ENCODE data around the gene RILPL2. TPM values are rescaled to one million over a fixed set of nuclear protein-coding genes. Genes with fewer than 3 reads are reported as not detected.

RILPL2 gene
- total and polyA plus RNA-seq, 9 of the 15 experiments (the other 6 are each of a cell fraction or from before 2014, with no cell fraction given) = 0.61 to 5.8 (median 4.3) TPM

DNA sequence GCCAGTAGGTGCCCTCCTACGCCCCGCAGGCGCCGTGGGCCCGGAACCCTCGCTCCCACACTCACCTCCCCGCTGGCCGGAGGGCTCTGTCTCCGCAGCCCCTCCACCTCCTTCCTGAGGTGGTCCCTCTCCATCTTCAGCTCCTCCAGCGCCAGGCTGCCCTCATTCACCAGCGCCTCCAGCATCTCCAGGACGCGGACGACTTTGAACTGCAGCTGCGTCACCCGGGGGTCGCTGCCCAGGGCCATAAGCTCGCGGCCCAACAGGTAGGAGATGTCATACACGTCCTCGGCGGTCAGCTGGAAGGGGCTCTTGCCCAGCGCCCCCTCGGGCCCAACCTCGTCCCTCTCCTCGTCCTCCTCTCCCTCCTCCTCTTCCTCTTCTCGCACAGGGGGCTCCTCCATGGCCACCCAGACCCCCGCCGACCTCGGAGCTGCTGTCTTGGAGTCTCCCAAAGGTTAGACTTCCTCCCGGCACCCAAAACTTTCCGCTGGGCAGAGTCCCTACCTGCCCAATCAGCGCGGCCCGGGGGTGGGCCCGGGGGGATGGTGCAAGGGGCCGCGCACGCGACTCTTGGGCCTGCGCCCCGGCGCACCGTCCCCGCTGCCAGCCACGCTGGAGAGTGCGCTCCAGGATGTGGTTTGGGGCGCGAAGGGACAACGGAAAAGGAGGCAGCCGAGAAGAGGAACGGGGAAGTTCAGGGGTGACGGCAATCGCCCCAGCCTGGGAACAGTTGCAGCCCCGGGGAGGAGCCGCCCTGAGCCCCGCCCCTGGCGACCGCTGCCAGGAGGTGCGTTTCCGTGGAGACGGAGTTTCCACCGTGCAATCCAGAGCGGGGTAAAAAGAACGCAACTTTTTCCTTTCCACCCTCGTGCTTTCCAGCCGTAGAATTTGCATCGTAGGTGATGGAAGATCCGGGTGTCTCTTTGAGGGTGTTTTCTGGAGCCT is at the start of gene RILPL2 (continued):
- TF ChIP-seq, protein P1, sequence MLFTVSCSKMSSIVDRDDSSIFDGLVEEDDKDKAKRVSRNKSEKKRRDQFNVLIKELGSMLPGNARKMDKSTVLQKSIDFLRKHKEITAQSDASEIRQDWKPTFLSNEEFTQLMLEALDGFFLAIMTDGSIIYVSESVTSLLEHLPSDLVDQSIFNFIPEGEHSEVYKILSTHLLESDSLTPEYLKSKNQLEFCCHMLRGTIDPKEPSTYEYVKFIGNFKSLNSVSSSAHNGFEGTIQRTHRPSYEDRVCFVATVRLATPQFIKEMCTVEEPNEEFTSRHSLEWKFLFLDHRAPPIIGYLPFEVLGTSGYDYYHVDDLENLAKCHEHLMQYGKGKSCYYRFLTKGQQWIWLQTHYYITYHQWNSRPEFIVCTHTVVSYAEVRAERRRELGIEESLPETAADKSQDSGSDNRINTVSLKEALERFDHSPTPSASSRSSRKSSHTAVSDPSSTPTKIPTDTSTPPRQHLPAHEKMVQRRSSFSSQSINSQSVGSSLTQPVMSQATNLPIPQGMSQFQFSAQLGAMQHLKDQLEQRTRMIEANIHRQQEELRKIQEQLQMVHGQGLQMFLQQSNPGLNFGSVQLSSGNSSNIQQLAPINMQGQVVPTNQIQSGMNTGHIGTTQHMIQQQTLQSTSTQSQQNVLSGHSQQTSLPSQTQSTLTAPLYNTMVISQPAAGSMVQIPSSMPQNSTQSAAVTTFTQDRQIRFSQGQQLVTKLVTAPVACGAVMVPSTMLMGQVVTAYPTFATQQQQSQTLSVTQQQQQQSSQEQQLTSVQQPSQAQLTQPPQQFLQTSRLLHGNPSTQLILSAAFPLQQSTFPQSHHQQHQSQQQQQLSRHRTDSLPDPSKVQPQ (CRISPR knock-in tag; IDR thresholded peaks at IDR 0.05; ENCODE audit: borderline replicate concordance) = no peak
- TF ChIP-seq SOX6 (IDR thresholded peaks at IDR 0.05) (peak; percentile 36; the same call in 1 of the 2 replicates), JUN (IDR thresholded peaks at IDR 0.05; ENCODE audit: borderline replicate concordance, low read depth, low read length) (peak; percentile 37; the same call in 1 of the 2 replicates), JUN (CRISPR knock-in tag; IDR thresholded peaks at IDR 0.05; ENCODE audit: borderline replicate concordance) (no peak), SRF (CRISPR knock-in tag; IDR thresholded peaks at IDR 0.05) (peak in 1 of 2 experiments; percentile 76; a peak in 1 of 4 replicates), ZNF133 (CRISPR knock-in tag; IDR thresholded peaks at IDR 0.05) (no peak), XRCC5 (IDR thresholded peaks at IDR 0.05; ENCODE audit: low read depth, low read length) (peak; percentile 24; the same call in 1 of the 2 replicates), CEBPG (CRISPR knock-in tag; IDR thresholded peaks at IDR 0.05) (no peak), CEBPG (tag; conservative IDR thresholded peaks at IDR 0.05 in 1 of 2, IDR thresholded peaks at IDR 0.05 in 1 of 2) (peak in 1 of 2 experiments; percentile 50; a peak in 2 of 4 replicates), GATAD2A (IDR thresholded peaks at IDR 0.05) (peak; percentile 71; the same call in 1 of the 2 replicates), TBP (optimal IDR thresholded peaks at IDR 0.05; ENCODE audit: low read depth, low read length) (peak; percentile 50), ESRRA (IDR thresholded peaks at IDR 0.05; ENCODE audit: borderline replicate concordance, low read depth) (peak; percentile 43; the same call in 1 of the 2 replicates)
- TF ChIP-seq, protein P2, sequence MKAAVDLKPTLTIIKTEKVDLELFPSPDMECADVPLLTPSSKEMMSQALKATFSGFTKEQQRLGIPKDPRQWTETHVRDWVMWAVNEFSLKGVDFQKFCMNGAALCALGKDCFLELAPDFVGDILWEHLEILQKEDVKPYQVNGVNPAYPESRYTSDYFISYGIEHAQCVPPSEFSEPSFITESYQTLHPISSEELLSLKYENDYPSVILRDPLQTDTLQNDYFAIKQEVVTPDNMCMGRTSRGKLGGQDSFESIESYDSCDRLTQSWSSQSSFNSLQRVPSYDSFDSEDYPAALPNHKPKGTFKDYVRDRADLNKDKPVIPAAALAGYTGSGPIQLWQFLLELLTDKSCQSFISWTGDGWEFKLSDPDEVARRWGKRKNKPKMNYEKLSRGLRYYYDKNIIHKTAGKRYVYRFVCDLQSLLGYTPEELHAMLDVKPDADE (conservative IDR thresholded peaks at IDR 0.05; ENCODE audit: control insufficient read depth, low read depth, low read length) = peak; percentile 61; the same call in 1 of the 2 replicates
- TF ChIP-seq, protein P3, sequence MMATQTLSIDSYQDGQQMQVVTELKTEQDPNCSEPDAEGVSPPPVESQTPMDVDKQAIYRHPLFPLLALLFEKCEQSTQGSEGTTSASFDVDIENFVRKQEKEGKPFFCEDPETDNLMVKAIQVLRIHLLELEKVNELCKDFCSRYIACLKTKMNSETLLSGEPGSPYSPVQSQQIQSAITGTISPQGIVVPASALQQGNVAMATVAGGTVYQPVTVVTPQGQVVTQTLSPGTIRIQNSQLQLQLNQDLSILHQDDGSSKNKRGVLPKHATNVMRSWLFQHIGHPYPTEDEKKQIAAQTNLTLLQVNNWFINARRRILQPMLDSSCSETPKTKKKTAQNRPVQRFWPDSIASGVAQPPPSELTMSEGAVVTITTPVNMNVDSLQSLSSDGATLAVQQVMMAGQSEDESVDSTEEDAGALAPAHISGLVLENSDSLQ (IDR thresholded peaks at IDR 0.05) = no peak
- TF ChIP-seq, protein P4, sequence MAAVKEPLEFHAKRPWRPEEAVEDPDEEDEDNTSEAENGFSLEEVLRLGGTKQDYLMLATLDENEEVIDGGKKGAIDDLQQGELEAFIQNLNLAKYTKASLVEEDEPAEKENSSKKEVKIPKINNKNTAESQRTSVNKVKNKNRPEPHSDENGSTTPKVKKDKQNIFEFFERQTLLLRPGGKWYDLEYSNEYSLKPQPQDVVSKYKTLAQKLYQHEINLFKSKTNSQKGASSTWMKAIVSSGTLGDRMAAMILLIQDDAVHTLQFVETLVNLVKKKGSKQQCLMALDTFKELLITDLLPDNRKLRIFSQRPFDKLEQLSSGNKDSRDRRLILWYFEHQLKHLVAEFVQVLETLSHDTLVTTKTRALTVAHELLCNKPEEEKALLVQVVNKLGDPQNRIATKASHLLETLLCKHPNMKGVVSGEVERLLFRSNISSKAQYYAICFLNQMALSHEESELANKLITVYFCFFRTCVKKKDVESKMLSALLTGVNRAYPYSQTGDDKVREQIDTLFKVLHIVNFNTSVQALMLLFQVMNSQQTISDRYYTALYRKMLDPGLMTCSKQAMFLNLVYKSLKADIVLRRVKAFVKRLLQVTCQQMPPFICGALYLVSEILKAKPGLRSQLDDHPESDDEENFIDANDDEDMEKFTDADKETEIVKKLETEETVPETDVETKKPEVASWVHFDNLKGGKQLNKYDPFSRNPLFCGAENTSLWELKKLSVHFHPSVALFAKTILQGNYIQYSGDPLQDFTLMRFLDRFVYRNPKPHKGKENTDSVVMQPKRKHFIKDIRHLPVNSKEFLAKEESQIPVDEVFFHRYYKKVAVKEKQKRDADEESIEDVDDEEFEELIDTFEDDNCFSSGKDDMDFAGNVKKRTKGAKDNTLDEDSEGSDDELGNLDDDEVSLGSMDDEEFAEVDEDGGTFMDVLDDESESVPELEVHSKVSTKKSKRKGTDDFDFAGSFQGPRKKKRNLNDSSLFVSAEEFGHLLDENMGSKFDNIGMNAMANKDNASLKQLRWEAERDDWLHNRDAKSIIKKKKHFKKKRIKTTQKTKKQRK (IDR thresholded peaks at IDR 0.05; ENCODE audit: borderline replicate concordance, low read depth, low read length) = no peak
- TF ChIP-seq, protein P5, sequence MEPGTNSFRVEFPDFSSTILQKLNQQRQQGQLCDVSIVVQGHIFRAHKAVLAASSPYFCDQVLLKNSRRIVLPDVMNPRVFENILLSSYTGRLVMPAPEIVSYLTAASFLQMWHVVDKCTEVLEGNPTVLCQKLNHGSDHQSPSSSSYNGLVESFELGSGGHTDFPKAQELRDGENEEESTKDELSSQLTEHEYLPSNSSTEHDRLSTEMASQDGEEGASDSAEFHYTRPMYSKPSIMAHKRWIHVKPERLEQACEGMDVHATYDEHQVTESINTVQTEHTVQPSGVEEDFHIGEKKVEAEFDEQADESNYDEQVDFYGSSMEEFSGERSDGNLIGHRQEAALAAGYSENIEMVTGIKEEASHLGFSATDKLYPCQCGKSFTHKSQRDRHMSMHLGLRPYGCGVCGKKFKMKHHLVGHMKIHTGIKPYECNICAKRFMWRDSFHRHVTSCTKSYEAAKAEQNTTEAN (CRISPR knock-in tag; IDR thresholded peaks at IDR 0.05) = peak; percentile 83; the same call in 1 of the 2 replicates

All from K562 (cell line).